ENCODE data around the gene PAN3.
A peak's percentile ranks its signal among the peaks of the same experiment; 100 is the strongest.

The PAN3 gene

GRCh38 chr13:28314879-28315278 lies 176.5 kb downstream of the PAN3 start:
- no peak for DNase-seq

DNA sequence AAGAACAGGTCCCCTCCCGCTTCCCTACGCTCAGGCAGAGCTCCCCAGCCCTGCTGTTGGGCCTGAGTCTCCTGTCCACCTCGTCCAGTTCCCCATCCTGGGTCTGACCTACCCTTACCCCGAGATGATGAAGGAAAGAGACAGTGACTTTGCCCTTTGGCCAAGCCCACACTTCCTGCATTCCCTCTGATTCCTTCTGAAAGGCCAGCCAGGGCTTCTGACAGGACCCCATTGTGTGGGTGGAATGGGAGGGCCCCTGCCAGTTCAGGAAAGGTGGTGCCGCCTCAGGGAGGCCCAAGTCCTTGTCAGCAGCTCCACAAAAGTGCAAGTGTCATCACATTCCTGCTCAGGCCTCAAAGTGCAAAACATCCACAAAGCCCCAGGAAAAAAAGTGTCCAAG lies 177.8 kb downstream of the PAN3 start:
- DNase-seq = no peak

DNA sequence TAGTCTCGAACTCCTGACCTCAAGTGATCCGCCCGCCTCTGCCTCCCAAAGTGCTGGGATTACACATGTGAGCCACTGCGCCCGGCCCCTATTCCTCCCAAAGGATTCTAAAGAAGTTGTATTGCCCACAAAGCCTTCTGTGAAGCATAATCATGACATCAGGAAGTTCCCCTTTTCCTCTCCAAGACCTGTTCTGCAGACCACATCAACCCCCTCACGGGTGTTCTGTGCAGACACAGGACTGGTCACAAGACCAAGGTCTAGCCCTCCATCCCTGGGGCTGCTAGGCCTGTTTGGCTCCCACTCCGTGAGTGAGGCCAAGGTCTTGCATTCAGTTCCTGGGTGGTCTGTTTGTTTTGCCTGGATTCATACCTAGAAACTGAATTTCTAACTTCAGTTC lies 178.5 kb downstream of the PAN3 start:
- DNase-seq = no peak

DNA sequence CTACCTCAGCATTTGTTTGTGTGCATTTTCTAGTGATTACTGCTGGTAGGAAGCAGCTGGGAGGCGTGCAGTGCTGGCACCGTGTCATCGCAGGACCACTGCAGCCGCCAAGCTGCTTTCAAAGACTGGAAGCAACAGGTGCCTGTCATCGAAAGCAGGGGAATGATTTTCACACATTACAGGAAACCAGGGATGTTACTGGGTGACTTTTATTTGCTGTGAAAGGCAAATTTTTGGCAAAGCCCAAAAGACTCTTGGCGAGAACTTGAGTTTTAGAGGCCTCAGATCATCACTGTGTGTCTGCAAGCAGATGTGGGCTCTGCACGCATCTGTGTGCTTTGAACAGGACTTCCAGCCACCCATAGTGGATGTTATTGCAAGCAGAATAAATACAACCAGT lies 180.2 kb downstream of the PAN3 start:
- DNase-seq = no peak

DNA sequence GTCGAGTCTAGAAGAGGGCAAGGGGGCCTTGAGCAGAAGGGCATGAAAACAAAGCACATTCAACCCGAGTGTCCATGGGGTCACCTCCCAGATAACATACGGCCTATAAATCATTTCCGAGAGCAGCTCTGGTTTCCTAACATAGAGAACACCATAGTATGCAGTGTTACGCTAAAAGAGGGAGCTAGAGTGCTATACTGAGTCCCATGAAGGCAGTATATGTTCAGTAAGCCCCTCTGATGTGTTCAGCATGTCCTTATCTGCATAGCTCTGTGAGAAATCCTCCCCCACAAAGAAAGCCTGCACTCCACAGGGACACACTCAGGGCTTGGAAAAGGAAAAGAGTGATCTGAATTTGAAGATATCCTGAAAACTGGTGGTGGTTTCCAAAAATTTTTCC lies 181.2 kb downstream of the PAN3 start:
- DNase-seq = no peak

GRCh38 chr13:28320209-28320608 lies 181.9 kb downstream of the PAN3 start:
- no peak for DNase-seq

- no peak for DNase-seq
These were observed 182.7 kb downstream of the PAN3 start for GRCh38 chr13:28320884-28321574.

- DNase-seq = no peak
These were observed 183.4 kb downstream of the PAN3 start for GRCh38 chr13:28321756-28322155.

GRCh38 chr13:28322256-28322905 lies 184.0 kb downstream of the PAN3 start:
- no peak for DNase-seq

GRCh38 chr13:28324181-28324789 lies 185.9 kb downstream of the PAN3 start:
- DNase-seq = peak; percentile 9 to 65 (median 23)

DNA sequence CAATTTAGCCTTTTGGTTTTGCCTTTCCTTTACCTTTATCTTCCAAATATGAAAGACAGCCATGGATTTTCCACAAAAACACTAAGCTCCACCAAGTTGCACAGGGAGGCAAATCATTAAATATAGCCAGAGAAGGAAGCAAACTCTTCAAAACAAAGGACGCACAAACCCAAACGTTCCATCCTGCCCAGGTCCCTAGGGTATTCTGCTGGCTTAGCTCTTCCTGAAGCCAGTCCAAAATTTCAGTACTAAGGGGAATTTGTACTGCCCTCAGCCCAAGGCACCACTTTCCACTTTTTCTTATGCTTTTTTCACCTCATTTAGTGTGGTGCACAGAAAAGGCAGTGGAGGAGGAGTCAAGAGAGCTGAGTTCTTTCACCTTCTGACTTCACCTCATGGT lies 186.7 kb downstream of the PAN3 start:
- DNase-seq = no peak

- DNase-seq = no peak
These were observed 187.7 kb downstream of the PAN3 start for GRCh38 chr13:28326056-28326455.

DNA sequence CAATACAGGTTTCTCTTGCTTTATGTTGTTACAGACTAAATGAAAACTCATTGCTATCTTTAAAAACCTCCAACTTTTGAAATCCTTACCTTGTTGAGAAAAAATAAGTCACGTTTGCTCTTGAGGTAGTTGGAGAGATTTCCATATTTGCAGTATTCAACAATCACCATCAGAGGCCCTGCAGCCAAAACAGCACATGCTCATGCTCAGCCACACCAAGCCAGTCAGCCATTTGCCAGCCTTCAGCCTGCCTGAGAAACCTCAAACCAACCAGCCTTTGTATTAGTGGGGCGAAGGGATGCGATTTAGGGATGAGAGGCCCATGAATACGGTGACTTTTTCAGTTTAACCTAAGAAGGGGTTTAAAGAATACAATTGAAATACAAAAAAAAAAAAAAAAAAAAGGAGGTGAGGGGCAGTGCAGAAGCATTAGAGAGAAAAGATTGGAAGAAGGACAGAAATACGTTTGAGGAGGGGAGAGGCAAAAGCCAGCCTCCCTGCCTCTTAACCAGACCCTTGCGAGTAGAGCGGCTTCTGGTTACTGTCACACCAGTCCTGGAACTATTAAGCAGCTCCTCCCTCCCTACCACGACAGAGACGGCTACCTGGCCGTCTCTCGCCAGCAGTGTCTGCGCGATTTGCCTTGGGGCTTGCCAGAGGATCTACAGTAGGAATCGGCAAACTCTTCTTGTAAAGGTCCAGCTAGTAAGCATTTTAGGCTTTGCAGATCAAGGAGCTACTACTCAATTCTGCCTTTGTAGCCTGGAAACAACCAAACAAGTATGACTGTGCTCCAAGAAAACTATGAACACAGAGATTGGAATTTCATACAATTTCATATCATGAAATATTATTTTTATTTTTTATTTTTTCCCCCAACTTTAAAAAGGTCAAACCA lies 189.3 kb downstream of the PAN3 start:
- DNase-seq = no peak

DNA sequence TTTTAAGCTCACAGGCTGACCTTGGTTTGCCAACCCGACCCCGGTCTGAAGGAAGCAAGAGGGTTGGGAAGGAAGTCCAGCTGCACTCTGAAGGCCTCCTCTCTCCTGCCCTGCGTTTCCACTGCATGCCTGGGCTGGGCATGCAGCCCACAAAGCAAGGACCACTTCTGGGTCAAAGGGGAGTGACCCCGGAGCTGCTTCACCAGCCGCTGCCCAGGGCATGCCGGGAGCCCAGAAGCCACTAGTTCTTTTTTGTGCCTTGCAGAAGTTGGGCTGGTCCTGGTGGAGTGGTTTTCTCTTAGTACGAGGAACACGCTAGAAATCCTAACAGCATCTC lies 189.9 kb downstream of the PAN3 start:
- DNase-seq = no peak

DNA sequence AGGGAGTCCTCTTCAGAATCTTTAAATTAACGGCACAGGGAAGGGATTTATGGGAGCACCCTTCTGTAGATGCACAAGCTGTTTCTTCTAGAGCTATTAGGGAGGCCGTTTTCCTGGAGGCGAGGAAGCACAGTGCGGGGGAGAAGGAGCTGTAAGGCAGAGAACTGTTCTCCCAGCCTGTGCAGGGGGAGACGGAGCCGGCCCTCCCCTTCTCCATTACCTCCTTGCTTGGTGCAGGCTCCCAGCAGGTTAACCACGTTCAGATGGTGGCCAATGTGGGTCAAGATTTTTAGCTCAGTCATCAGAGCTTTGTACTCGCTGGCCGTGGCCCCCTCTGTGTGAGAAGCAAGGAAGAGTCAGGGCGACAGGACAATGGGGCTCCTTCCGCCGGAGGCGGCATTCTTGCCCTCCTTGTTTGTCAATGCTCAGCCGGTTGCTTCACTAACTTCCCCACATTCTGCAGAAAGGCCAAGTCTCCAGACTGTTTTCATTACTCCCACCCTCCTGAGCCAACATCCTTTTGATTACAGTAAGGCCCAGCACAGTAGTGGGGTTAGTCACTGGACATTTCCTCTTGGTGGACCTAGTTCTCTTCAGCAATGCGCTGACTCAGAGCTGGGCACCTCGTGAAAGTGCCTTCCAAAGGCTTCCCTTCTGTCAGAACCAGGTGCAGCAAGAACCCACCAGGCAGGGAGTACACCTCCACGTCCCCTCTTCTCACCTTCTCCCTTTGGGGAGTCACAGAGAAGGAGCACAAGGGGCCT lies 191.2 kb downstream of the PAN3 start:
- DNase-seq = no peak

GRCh38 chr13:28333204-28333881 lies 195.0 kb downstream of the PAN3 start:
- no peak for DNase-seq

GRCh38 chr13:28336193-28336657 lies 197.9 kb downstream of the PAN3 start:
- DNase-seq = no peak

- no peak for DNase-seq
These were observed 199.0 kb downstream of the PAN3 start for GRCh38 chr13:28337166-28338005.

DNA sequence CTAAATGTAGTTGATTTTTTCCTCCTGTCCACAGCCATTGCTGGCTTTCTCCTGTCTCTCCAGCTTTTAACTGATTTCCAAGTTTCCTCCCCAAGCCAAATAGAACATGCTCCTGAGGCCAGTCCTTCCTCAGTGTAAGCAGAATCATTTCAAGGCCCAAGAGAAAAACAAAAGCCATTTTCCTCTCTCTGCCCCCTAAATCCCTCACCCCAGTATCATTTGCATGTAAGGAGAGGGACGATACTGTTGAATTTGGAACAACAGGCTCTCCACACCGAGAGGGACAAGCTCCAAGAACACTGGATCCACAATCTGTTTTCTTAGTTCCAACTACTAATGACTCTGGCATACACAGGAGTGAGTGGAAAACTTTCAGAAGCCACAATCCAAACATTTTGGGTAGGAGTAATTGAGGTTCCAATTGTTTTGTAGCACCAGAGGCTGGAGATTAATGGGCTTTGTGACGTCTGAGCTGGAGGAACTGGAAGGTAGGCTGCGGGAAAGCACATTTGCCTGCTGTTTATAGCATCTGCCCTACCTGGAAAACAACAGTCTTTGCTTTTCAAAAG lies 199.7 kb downstream of the PAN3 start:
- no peak for DNase-seq

DNA sequence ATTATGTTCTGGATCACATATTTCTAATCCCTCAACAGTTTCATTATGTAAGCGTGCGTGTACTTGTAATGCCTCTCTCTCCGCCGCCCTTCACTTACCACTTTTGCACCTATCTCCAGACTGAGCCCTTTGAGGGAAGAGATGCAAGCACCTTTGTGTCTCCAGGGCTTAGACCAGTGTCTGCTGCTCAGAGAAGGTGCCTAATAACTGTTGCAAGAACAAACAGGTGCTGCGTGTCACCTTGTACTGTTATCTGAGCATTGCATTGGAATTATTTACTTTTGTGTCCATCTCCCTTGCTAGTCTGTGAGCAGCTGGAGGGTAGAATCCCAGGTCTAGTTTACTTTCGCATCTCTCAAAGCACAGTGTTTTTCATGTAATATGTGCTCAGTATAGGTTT lies 200.4 kb downstream of the PAN3 start:
- DNase-seq = no peak

DNA sequence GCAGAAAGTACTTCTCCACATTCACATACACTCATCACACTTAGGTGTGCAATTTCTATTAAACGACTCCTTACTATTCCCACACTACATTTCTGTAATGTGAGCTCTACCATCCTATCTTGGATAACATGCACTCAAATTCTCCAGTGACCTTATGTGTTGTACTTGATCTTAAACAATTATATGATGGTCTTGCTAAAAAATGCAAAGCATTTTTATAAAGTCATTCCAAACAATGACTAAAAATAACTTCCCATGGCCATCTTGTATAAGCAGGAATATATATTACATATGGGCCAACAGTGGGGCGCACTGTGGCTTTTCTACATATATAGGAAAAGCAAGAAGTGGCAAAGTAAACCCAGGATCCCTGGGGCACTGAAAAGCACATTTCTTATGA lies 201.1 kb downstream of the PAN3 start:
- DNase-seq = no peak

Measured in stimulated activated naive CD4-positive, alpha-beta T cell (primary cell).